NK-92 (cell line): ENCODE measurements around the gene MYLK2.
"Not testable (repeated sequence)": the region's sequence is repeated elsewhere in the genome, so short reads cannot be mapped to it uniquely, and the experiment has no call there.

Experiments used
- DNase-seq: peaks from one replicate; lab custom pipeline; 2025; ENCODE audit not compliant: unreplicated experiment; lab: John Stamatoyannopoulos, UW

The MYLK2 gene

DNA sequence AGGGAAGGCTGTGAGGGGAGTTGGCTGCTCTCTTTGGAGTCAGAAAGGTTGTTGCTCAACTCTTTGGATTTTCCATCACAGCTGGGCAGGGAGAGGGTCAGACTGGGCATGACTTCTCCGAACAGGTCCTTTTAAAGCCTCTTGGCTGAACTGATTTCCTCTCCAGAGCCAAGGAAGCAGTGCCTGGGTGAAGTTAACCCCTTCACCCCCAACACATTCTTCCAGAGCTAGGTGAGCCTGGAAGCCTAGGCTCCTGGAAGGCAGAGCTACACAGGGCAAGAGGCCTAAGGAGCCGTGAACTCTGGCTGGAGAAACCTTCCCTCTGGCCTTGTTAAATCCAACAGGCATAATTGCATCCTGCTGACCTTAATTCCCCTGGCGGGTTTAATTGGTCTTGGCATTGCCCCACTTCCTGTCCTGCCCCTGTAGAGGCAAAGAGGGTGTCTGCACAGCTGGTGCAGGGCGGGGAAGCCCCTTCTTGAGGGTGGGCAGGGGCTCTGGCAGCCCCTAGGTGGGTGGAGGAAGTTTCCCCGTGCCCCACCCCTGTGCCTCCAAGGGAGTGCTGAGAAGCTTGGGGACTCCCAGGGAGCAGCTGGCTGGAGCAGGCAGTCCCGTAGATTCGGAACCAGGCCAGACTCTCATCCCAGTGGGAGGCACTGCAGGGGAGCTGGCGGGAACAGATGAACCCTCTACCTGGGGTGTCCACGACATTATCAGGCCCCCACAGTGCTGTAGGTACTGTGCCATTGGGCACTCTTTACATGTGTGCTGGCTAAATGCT is 3.6 kb upstream of the MYLK2 start:
- DNase-seq, result no peak

DNA sequence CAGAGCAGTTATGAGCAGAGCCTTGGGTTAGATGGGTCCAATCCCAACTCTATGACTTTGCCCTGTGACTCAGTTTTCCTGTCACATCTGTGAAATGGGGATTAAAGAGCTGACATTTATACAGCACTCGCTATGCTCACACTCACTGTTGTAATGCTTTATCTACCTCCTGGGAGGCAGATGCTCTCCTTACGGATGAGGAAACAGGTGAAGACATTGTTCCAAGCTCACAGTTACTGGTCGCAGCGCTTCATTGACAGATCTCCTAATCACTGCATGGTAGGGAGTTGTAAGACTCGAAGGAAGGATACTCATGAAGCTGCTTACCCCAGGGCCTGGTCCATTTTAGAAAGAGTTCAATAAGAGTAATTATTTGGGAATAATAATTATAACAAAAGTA is 2.9 kb upstream of the MYLK2 start:
- DNase-seq, result no peak

DNA sequence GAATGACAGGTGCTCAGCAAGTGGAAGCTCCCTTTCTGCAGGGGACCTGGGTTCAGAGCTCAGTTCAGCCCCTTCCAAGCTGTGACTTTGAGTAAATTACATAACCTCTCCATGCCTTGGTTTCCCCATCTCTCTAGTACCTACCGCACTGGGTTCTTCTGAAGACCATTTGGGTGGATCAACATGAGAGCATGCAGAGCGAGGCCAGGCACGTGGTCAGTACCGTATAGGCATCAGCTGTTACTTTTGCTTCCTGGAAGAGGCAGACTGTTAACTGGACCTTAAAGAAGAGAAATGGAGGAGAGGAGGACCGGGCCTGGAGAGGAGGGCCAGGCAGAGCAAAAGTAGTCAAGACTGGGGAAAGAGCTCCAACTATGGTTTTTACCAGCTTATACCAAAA is 1.7 kb upstream of the MYLK2 start:
- DNase-seq, result no peak

DNA sequence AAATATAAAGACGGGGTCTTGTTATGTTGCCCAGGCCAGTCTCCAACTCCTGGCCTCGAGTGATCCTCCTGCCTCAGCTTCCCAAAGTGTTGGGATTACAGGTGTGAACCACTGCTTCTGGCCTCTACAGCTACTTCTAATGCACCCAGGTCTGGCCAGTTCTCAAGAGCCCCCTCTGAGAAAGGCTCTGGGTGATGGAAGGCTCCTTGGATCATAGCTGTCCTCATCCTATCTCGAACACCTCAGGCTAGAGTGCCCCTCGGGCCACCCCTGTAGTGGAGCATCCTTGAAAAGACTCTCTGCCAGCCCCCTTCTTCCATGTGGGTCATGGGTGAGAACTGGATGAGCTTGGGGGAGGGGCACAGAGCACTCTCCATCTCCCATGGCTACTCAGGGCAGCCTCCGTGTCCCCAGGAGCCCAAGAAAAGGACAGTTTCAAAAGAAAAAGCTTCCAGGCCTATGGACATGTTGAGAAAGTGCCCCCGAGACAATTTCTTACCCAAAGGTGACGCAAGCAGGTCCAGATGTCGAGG is 714 bp upstream of the MYLK2 start:
- no peak for DNase-seq

DNA sequence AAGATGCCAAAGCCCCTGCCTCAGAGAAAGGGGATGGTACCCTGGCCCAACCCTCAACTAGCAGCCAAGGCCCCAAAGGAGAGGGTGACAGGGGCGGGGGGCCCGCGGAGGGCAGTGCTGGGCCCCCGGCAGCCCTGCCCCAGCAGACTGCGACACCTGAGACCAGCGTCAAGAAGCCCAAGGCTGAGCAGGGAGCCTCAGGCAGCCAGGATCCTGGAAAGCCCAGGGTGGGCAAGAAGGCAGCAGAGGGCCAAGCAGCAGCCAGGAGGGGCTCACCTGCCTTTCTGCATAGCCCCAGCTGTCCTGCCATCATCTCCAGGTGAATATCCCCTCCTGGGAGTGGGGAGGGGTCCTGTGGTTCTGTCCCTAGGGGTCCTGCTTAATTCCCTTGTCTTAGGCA is 1.1 kb downstream of the MYLK2 start:
- DNase-seq, result no peak

DNA sequence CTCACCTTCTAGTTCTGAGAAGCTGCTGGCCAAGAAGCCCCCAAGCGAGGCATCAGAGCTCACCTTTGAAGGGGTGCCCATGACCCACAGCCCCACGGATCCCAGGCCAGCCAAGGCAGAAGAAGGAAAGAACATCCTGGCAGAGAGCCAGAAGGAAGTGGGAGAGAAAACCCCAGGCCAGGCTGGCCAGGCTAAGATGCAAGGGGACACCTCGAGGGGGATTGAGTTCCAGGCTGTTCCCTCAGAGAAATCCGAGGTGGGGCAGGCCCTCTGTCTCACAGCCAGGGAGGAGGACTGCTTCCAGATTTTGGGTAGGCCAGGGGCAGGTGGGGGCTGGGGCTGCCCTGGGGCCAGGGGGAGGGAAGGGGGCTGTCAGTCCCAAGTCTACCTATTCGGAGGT is 2.3 kb downstream of the MYLK2 start:
- no peak for DNase-seq

DNA sequence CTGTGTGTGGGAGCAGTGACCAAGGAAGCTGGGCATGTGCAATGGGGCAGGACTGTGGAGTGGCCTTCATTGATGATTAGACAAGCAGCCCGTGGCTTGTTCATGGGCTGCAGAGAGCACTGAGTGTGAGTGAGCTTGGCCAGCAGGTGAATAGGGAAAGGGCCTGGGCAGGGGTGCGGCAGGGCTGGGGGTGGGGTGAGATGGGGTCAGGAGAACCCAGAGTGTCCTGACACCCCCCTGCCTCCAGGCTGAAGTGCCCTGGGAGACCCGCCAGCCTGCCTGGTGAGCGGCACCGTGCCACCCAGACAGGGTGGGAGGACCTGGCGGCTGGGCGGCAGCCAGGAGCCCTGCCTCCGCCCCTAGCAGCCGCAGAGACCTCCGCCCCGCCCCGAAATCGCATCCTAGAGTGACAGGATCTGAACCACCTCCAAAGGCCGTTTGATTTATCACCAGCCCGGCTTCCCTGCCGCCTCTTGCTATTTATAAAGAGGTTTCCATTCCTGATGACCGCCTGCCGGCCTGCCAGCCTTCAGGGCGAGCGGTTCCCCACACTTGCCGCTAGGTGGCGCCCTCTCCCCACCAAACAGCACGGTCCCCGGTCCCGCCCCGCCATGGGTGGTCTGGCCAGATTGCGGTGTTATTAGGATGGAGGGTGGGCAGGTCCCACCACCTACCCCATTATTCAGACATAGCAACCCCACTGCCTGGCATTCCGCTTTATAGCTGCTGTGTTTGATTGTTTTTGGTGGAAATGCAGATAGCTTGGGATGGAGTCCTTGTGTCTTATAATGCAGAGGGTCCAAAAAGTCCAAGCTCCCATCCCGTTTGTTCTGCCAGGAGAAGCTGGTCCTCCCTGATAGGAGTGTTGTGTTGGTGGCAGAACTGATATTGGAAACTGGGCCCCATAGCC is 3.5 kb downstream of the MYLK2 start:
- DNase-seq, result no peak

DNA sequence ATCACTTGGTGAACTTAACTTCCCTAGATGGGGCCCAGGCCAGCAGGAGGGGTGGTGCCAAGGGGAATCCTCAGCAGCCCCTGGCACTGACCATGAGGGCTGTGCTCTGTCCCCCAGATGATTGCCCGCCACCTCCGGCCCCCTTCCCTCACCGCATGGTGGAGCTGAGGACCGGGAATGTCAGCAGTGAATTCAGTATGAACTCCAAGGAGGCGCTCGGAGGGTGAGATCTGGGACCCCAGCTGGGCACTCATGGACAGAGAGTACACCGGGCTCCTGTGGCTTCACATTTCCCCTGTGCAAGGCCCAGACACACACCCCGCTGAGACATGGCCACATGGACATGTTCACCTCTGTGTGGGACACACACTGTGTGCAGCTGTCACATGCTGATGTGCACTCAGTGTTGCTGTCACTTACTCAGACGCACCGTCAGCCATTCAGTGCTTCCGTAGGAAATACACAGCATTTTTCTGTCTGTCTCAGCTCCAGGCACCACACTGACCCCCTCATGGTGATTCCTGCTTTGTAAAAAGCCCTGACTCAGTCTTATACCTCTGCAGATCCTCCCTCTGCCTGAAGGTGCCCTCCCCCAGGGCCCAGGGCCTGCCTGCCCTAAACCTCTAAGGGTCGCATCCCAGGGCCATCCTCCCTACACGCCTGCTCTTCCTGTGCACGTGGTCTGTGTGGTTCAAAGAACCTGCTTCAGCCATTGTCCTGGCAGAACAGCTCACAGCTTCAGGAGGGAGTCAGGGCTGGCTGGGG is 4.4 kb downstream of the MYLK2 start:
- DNase-seq, result no peak

DNA sequence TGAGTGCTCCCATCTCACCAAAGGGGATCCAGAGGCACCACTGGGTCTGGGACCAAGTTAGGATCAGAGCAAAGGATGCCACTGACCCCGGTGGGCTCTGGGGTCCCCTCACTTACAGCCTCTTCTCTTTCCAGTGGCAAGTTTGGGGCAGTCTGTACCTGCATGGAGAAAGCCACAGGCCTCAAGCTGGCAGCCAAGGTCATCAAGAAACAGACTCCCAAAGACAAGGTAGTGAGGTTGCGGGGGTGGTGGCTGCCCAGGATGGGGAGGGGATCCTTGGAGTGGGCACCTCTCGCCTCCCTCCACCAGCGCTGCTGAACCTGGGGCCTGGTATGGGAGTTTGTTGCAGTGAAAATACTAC is 4.9 kb downstream of the MYLK2 start:
- no peak for DNase-seq

DNA sequence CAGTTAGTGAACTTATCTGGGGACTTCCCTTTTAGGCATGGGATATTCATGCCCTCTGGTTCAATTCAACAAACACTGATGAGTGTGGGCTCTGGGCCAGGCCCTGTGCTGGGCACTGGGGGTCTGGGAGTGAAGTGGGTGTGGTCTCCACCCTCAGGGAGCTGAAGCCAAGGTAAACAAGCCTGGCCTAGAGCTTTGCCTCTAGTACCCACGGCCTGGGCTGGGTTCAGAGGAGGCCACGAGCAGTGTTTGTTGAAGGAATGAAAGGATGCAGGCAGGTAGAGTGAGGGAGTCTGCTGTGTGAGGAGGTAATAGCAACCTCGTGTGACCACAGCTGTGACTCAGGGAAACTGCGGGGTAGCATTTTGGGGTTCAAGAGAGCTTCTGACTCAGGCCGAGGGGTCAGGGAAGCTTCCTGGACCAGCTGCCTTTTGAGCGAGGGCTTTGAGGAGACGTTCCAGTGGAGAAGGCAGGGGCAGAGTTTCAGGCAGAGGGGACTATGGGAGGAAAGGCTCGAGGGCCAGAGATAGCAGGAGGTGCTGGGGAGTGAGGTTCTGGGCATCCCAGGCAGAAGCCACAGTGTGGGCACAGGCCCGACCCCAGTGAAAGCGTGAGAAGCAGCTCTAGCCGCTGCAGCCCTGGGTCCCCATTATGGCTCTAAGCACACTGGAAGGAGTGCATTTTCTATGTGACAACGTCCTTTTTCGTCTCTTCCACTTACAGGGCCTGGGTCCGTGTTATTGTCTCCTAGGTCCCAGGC is 5.6 kb downstream of the MYLK2 start:
- no peak for DNase-seq

DNA sequence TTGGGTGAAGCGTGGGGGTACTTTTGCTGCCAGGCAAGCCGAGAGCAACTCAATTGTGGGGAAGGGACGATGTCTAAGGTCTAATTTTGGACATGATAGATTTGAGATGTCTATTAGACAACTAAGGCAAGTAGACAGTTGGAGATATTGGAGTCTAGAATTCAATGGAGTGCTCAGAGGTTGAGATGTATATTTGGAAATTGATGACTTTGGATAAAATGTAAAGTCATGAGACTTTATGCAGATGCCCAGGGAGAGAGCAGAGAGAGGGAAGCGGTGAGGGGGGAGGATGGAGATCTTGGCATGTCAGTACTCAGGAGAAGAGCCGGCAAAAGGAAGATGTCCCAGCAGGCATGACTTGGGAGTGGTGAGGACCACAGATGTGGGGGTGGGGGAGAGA is 6.9 kb downstream of the MYLK2 start:
- no peak for DNase-seq

DNA sequence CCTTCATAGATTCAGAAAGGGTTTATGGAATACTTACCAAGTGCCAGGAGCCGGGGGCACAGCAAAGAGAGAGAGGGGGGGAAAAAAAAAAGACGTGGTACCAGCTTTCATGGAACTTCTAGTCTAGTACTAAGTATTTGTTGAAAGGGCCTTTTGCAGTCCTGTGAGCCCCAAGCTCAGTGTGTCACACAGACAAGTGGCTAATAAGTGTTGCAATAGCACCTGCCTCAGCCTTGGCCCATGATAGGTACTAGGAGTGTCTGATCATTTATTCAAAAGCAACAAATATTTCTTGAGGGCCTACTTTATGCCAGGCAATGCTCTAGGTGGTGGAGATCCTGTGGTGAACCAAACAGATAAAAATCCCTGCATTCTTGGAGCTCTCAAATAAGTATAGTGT is 7.9 kb downstream of the MYLK2 start:
- DNase-seq, result no peak

DNA sequence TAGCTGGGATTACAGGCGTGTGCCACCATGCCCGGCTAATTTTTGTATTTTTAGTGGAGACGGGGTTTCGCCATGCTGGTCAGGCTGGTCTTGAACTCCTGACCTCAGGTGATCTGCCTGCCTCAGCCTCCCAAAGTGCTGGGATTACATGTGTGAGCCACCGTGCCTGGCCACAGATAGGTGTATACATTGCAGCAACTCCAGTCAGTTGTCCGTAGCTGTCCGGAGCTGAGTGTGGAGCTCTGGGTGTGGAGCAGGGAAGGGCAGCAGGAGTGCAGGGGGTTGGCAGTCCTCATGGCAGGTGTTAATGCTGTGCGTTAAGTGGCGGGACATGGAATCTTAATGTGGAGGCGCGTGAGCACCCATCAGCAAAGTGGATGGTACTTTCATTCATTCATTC is 8.9 kb downstream of the MYLK2 start:
- not testable (repeated sequence) for DNase-seq

DNA sequence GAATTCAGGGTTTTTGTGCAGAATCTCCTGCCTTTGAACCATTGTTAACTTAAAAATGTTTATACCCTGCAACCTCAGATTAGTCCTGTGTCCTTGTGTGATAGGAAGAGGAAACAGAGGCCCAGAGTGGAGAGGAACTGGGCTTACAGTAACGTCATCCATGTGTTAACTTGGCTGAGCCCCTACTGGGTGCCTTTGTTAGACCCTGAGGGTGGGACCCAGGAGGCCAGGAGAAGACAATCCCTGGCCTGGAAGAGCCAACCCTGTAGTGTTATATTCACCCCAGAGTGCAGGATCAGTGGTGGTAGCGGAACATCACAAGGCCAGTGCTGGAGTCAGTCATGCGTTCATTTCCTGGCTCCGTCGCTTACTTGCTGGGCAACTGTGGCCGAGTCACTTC is 10.6 kb downstream of the MYLK2 start:
- no peak for DNase-seq

DNA sequence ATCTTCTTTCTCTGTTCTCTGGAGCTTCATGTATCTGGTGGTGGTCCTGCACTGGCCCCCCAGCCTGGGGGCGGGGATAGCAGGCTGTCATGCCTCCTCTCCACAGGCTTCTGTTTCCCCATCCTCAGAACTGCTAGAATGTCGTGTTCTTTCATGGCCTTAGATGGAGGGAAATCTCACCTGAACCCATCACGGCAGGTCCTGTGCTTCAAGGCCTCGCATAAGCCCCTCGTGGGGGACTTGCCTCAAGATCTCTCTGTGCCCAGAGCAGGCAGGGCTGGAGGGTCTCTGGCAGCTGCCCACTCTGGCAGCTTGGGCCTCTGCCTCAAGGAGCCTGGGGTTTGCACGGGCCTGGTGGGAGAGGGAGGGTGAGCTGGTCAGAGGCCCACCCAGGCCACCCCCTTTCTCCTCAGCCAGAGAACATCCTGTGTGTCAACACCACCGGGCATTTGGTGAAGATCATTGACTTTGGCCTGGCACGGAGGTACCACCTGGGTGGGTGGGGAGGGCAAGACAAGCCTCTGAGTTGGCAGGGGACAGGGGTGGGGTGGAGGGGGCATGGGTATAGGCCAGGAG is 11.3 kb downstream of the MYLK2 start:
- DNase-seq, result no peak

DNA sequence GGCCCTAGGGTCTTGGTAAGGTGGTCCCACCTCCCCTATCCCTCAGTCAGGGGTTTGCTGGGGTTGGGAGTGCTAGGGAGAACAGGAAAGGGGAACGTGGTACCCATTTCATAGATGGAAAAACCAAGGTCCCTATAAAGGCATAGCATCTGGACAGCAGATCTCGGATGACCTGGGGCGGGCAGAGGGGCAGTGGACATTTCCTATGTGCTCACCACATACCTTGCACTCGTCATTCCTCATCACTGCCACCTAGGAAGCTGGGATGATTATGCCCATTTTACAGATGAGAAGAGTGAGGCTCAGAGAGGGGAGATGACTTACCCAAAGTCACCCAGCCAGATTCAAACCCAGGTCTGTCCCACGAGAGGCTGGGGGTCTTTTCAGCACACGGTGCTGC is 12.1 kb downstream of the MYLK2 start:
- DNase-seq, result no peak

DNA sequence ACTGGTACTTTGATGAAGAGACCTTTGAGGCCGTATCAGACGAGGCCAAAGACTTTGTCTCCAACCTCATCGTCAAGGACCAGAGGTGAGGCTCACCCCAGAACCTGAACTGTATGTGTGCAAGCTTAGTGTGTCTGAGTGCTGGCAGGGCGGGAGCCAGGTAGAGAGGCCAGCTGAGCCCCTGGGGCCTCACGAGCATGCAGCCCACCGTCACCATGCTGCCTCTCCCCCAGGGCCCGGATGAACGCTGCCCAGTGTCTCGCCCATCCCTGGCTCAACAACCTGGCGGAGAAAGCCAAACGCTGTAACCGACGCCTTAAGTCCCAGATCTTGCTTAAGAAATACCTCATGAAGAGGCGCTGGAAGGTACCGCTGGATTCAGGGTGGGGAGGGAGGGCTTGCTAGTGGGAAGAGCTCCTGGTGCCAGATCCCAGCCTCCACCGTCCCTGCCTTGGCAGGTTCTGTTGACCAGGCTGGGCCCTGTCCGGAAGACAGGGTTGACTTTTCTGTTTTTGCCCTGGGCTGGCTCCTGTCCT is 12.7 kb downstream of the MYLK2 start:
- DNase-seq, result no peak

DNA sequence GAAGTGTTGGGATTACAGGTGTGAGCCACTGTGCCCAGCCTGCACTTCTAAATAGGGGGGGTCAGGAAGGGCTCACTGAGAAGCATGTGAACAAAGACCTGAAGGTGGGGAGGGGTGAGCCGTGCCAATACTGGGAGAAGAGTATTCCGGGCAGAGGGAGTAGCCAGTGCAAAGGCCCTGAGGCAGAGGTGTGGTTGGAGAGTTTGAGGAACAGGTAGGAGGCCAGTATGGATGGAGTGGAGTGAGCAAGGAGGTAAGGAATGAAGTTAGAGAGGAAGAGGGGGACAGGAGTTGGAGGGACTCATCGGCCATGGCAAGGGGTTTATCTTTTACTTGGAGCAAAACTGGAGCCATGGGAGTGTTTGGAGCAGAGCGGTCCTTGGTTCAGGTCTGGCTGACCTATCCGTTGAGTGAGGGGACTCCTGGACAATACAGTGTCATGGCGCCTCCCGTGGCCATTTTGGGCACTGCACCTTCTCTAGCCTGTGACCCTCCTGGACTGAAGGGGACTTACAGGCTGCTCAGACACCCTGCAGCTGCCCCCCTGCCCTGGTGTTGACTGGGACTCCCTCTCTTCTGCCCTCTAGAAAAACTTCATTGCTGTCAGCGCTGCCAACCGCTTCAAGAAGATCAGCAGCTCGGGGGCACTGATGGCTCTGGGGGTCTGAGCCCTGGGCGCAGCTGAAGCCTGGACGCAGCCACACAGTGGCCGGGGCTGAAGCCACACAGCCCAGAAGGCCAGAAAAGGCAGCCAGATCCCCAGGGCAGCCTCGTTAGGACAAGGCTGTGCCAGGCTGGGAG is 14.2 kb downstream of the MYLK2 start:
- no peak for DNase-seq

DNA sequence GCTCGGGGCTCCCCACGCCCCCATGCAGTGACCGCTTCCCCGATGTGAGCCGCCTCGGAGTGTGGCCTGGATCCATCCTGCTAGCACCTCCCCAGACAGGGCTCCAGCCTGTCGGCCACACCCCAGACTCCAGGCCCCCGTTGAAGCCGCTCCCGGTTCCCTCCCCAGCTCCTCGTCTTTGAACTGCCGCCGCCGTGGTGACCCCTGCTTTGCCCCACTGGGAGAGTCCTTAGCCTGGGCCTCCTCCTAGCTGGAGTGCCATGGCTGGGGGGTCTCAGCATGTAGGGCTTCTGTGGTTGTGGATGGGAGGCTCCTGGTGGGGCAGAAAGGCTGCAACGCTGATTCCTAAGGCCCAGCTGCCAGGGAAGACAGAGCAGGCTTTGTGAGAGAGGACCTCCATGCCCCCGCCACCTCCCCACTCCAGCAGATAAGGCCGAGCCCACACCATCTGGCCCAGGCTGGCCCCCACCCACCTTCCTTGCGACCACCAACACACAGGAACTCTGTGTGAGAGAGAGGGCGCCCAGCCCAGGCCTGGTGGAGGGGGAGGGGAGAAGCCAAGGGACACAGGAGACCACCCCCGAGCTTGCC is 14.9 kb downstream of the MYLK2 start:
- DNase-seq, result no peak
